Osteocyte (in vitro differentiated cells): ENCODE data around the gene ZMYND8. TPM values are rescaled to one million over a fixed set of nuclear protein-coding genes. Genes with fewer than 3 reads are reported as not detected.
"Not testable (repeated sequence)": the region's sequence is repeated elsewhere in the genome, so short reads cannot be mapped to it uniquely, and the experiment has no call there.

Experiments used
- DNase-seq: peaks from one replicate; pipeline ENCODE4 v3.0.0; 2021; ENCODE audit warnings: mixed read lengths; ENCODE audit not compliant: unreplicated experiment; ENCODE audit errors: extremely low spot score
- H3K27ac Mint-ChIP-seq: one replicate; pipeline ENCODE4 v1.8.0; 2021; ENCODE audit warnings: mild to moderate bottlenecking, mixed read lengths; ENCODE audit not compliant: unreplicated experiment
- H3K27me3 Mint-ChIP-seq: one replicate; pipeline ENCODE4 v1.8.0; 2021; ENCODE audit warnings: mixed read lengths; ENCODE audit not compliant: unreplicated experiment
- H3K36me3 Mint-ChIP-seq: one replicate; pipeline ENCODE4 v1.8.0; 2021; ENCODE audit warnings: mixed read lengths; ENCODE audit not compliant: unreplicated experiment
- H3K4me1 Mint-ChIP-seq: one replicate; pipeline ENCODE4 v1.8.0; 2021; ENCODE audit warnings: mixed read lengths; ENCODE audit not compliant: unreplicated experiment
- H3K4me3 Mint-ChIP-seq: one replicate; pipeline ENCODE4 v1.8.0; 2021; ENCODE audit warnings: mild to moderate bottlenecking, moderate library complexity, mixed read lengths; ENCODE audit not compliant: unreplicated experiment
- H3K9me3 Mint-ChIP-seq: one replicate; pipeline ENCODE4 v1.8.0; 2021; ENCODE audit warnings: mixed read lengths; ENCODE audit not compliant: unreplicated experiment
- total RNA-seq: library from RNA; stranded (reverse); gene quantifications from 2 replicates; pipeline ENCODE4 v1.2.1, GENCODE V29; 2021
- TF ChIP-seq, protein P1 (sequence below): fragments of 200-600 bp; sonication (generic); IDR thresholded peaks from 2 replicates; pipeline ENCODE4 v1.5.0; 2021; ENCODE audit warnings: antibody characterized with exemption, mild to moderate bottlenecking, moderate library complexity

Gene ZMYND8
- total RNA-seq, 1 donor from 2014 or later, result 96.5 TPM

- Mint-ChIP-seq H3K27me3 (no peaks in the 10 kb centered on the region), H3K4me3 (no peak overlapping the region), H3K9me3 (no peaks in the 10 kb centered on the region), H3K4me1 (peaks cover 11% of the 10 kb centered on the region), H3K36me3 (no peaks in the 10 kb centered on the region), H3K27ac (no peak overlapping the region)
- no peak for DNase-seq
- TF ChIP-seq, protein P1, sequence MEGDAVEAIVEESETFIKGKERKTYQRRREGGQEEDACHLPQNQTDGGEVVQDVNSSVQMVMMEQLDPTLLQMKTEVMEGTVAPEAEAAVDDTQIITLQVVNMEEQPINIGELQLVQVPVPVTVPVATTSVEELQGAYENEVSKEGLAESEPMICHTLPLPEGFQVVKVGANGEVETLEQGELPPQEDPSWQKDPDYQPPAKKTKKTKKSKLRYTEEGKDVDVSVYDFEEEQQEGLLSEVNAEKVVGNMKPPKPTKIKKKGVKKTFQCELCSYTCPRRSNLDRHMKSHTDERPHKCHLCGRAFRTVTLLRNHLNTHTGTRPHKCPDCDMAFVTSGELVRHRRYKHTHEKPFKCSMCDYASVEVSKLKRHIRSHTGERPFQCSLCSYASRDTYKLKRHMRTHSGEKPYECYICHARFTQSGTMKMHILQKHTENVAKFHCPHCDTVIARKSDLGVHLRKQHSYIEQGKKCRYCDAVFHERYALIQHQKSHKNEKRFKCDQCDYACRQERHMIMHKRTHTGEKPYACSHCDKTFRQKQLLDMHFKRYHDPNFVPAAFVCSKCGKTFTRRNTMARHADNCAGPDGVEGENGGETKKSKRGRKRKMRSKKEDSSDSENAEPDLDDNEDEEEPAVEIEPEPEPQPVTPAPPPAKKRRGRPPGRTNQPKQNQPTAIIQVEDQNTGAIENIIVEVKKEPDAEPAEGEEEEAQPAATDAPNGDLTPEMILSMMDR, result no peak
Measured at GRCh38 chr20:47370214-47370613, 13.7 kb upstream of the ZMYND8 start.

DNA sequence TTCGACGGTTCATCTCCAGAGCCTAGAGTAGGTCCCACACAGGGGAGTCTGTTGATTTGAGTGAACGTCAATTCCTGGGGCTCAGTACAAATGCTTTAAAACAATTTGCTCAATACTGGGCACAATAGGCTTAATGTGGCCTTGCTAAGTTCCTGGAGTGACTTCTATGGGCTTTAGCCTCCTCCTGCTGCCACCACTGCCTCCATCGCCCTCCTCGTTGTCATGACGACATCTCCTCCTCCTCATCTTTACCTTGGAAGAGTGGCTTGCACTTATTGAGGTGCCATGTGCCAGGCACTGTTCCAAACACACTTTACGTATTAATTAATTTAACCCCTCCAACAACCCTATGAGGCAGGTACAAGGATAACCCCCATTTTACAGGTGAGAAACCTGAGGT is 11.8 kb upstream of the ZMYND8 start:
- Mint-ChIP-seq H3K4me3 (no peak overlapping the region), H3K36me3 (no peaks in the 10 kb centered on the region), H3K27ac (no peak overlapping the region), H3K27me3 (no peaks in the 10 kb centered on the region), H3K4me1 (peaks cover 11% of the 10 kb centered on the region), H3K9me3 (no peaks in the 10 kb centered on the region)
- DNase-seq, result no peak
- TF ChIP-seq, protein P1, result no peak

GRCh38 chr20:47366301-47366700 is 9.8 kb upstream of the ZMYND8 start:
- H3K27me3 Mint-ChIP-seq, H3K27ac Mint-ChIP-seq, H3K9me3 Mint-ChIP-seq, H3K36me3 Mint-ChIP-seq, H3K4me3 Mint-ChIP-seq, DNase-seq: not testable (repeated sequence)
- peaks cover 14% of the 10 kb centered on the region for H3K4me1 Mint-ChIP-seq

DNA sequence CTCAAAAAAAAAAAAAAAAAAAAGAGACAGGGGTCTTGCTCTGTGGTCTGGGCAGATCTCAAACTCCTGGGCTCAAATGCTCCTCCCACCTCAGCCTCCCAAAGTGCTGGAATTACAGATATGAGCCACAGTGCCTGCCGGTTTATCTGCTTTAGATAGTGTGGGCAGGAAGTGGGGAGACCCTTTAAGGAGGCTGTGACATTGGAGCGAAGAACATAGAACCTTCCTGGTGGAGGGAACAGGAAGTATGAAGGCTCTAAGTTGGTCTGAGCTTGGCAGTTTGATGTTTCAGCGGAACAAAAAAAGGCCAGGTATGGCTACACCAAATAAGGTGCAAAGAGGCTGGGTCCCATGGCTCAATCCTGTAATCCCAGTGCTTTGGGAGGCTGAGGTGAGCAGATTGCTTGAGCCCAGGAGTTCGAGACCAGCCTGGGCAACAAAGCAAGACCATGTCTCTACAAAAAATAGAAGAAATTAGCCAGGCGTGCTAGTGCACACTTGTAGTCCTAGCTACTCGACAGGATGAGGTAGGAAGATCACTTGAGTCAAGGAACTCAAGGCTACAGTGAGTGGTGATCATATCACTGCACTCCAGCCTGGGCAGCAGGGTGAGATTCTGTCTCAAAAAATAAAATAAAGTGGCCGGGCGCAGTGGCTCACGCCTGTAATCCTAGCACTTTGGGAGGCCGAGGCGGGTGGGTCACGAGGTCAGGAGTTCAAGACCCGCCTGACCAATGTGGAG is 8.7 kb upstream of the ZMYND8 start:
- no peaks in the 10 kb centered on the region for H3K9me3 Mint-ChIP-seq
- no peaks in the 10 kb centered on the region for H3K27me3 Mint-ChIP-seq
- no peak overlapping the region for H3K27ac Mint-ChIP-seq
- no peaks in the 10 kb centered on the region for H3K36me3 Mint-ChIP-seq
- H3K4me1 Mint-ChIP-seq, result peaks cover 25% of the 10 kb centered on the region
- DNase-seq, result no peak
- no peak overlapping the region for H3K4me3 Mint-ChIP-seq
- TF ChIP-seq, protein P1, result no peak

- TF ChIP-seq, protein P1, result no peak
- no peaks in the 10 kb centered on the region for H3K27me3 Mint-ChIP-seq
- no peak for DNase-seq
- no peaks in the 10 kb centered on the region for H3K36me3 Mint-ChIP-seq
- no peaks in the 10 kb centered on the region for H3K9me3 Mint-ChIP-seq
- peaks cover 51% of the 10 kb centered on the region for H3K4me1 Mint-ChIP-seq
- peak overlapping the region; percentile 85 for H3K27ac Mint-ChIP-seq
- H3K4me3 Mint-ChIP-seq, result no peak overlapping the region
Measured at GRCh38 chr20:47362361-47363219, 6.1 kb upstream of the ZMYND8 start.
